Colonic mucosa (tissue), 4 donors: Measurements from ENCODE around the gene HOMER1. TPM values are rescaled to one million over a fixed set of nuclear protein-coding genes. Genes with fewer than 3 reads are reported as not detected.

Experiments used
- DNase-seq: peaks from one replicate; pipeline ENCODE4 v3.0.0-alpha.2; 2020
- H3K27ac ChIP-seq: fragments of 200-600 bp; one replicate; pipeline ENCODE4 v1.8.0; 2021
- H3K27me3 ChIP-seq: fragments of 200-600 bp; one replicate; pipeline ENCODE4 v1.8.0; 2021
- H3K36me3 ChIP-seq: fragments of 200-600 bp; one replicate; pipeline ENCODE4 v1.8.0; 2021
- H3K4me1 ChIP-seq: fragments of 200-600 bp; one replicate; pipeline ENCODE4 v1.8.0; 2021; ENCODE audit warnings: mild to moderate bottlenecking
- H3K4me3 ChIP-seq: fragments of 200-600 bp; one replicate; pipeline ENCODE4 v1.8.0; 2021
- H3K9ac ChIP-seq, 2 donors: one replicate each; pipeline ENCODE4 v1.7.0; 2013; ENCODE audit warnings: control low read depth in 2 of 2, low read depth in 2 of 2, low read length in 2 of 2
- H3K9me3 ChIP-seq: fragments of 200-600 bp; one replicate; pipeline ENCODE4 v1.8.0; 2021
- CTCF ChIP-seq: fragments of 200-600 bp; IDR thresholded peaks from one replicate; pipeline ENCODE4 v1.8.0; 2022; ENCODE audit warnings: antibody characterized with exemption, mild to moderate bottlenecking
- intact Hi-C: fragments of 100-400 bp; cut with DNase I; formaldehyde crosslinking; loops from one replicate; pipeline ENCODE4 v1.14.1; 2022
- total RNA-seq, 2 donors: library from RNA; stranded (reverse); fragmentation: NEBNext Ultra II Directional in 1 of 2; extraction: Animal tissue kit (Norgen Biotek cat#: 25700) in 1 of 2; gene quantifications; one replicate each; pipeline ENCODE4 v1.2.1, GENCODE V29; 2021
- donor health status: healthy.
- donor health status: DM: no; HTN: no; CAD: no.
- donor health status: DM: no; HTN: no; CAD: no.

Gene HOMER1
- total RNA-seq, 2 donors from 2014 or later = 0.99 to 2.3 TPM

- intact Hi-C loops = no loop called here
Measured at GRCh38 chr5:79529110-79529509, 15.2 kb upstream of the HOMER1 start.

GRCh38 chr5:79527431-79527830 lies 13.5 kb upstream of the HOMER1 start:
- DNase-seq = no peak
- no peaks in the 10 kb centered on the region for H3K27me3 ChIP-seq
- TF ChIP-seq CTCF = no peak
- no peak overlapping the region for H3K9ac ChIP-seq
- intact Hi-C loops = no loop called here
- H3K36me3 ChIP-seq = no peaks in the 10 kb centered on the region
- no peaks in the 10 kb centered on the region for H3K9me3 ChIP-seq
- H3K4me1 ChIP-seq = no peaks in the 10 kb centered on the region
- H3K4me3 ChIP-seq = no peak overlapping the region
- no peak overlapping the region for H3K27ac ChIP-seq

More at GRCh38 chr5:79529110-79529509, 15.2 kb upstream of the HOMER1 start:
- Histone ChIP-seq H3K9ac (no peak overlapping the region), H3K4me3 (no peak overlapping the region), H3K27me3 (no peaks in the 10 kb centered on the region), H3K4me1 (no peaks in the 10 kb centered on the region), H3K27ac (no peak overlapping the region), H3K9me3 (no peaks in the 10 kb centered on the region), H3K36me3 (no peaks in the 10 kb centered on the region)
- TF ChIP-seq CTCF = no peak
- DNase-seq = no peak

GRCh38 chr5:79526928-79527327 lies 13.0 kb upstream of the HOMER1 start:
- intact Hi-C loops = no loop called here
- Histone ChIP-seq H3K4me3 (no peak overlapping the region), H3K9ac (no peak overlapping the region), H3K27ac (no peak overlapping the region), H3K4me1 (no peaks in the 10 kb centered on the region), H3K9me3 (no peaks in the 10 kb centered on the region), H3K36me3 (no peaks in the 10 kb centered on the region), H3K27me3 (no peaks in the 10 kb centered on the region)
- DNase-seq = no peak
- TF ChIP-seq CTCF = no peak

- intact Hi-C loops = no loop called here
- no peak for DNase-seq
- no peaks in the 10 kb centered on the region for H3K9me3 ChIP-seq
- H3K4me1 ChIP-seq = no peaks in the 10 kb centered on the region
- no peak overlapping the region for H3K27ac ChIP-seq
- H3K4me3 ChIP-seq = no peak overlapping the region
- no peaks in the 10 kb centered on the region for H3K36me3 ChIP-seq
- no peak overlapping the region for H3K9ac ChIP-seq
- no peak for TF ChIP-seq CTCF
- H3K27me3 ChIP-seq = no peaks in the 10 kb centered on the region
Measured at GRCh38 chr5:79526493-79526892, 12.6 kb upstream of the HOMER1 start.

- Histone ChIP-seq H3K4me1 (no peaks in the 10 kb centered on the region), H3K9ac (no peak overlapping the region), H3K27me3 (no peaks in the 10 kb centered on the region), H3K9me3 (no peaks in the 10 kb centered on the region), H3K4me3 (no peak overlapping the region), H3K27ac (no peak overlapping the region), H3K36me3 (no peaks in the 10 kb centered on the region)
- TF ChIP-seq CTCF = no peak
- no peak for DNase-seq
- intact Hi-C loops = no loop called here
Measured at GRCh38 chr5:79521156-79521555, 7.2 kb upstream of the HOMER1 start.

GRCh38 chr5:79518718-79519117 lies 4.8 kb upstream of the HOMER1 start:
- H3K27me3 ChIP-seq = no peaks in the 10 kb centered on the region
- no peaks in the 10 kb centered on the region for H3K36me3 ChIP-seq
- intact Hi-C loops = no loop called here
- TF ChIP-seq CTCF = no peak
- H3K4me1 ChIP-seq = no peaks in the 10 kb centered on the region
- H3K9me3 ChIP-seq = no peaks in the 10 kb centered on the region
- H3K4me3 ChIP-seq = no peak overlapping the region
- no peak for DNase-seq
- no peak overlapping the region for H3K27ac ChIP-seq
- no peak overlapping the region for H3K9ac ChIP-seq
